Gastrocnemius medialis (tissue), 4 donors: ENCODE results near the gene KRTAP4-7.
"Not testable (repeated sequence)": the region's sequence is repeated elsewhere in the genome, so short reads cannot be mapped to it uniquely, and the experiment has no call there.

ENCODE experiments used
- POLR2A ChIP-seq, 2 donors: fragments of 450-650 bp; IDR thresholded peaks; one replicate each; pipeline ENCODE4 v1.6.1; 2017; ENCODE audit warnings: antibody characterized with exemption in 2 of 2, mild to moderate bottlenecking in 2 of 2, moderate library complexity in 2 of 2
- TF ChIP-seq, protein P1 (sequence below), 5 experiments: fragments of 450-650 bp in 3 of 5; fragments of 200-600 bp in 2 of 5; sonication (generic) in 2 of 5; IDR thresholded peaks in 4 of 5; conservative IDR thresholded peaks in 1 of 5; 1 replicate in 4 of 5; 2 replicates in 1 of 5; pipeline ENCODE4 v1.5.1; 2016 to 2019; ENCODE audit warnings: antibody characterized with exemption in 5 of 5, mild to moderate bottlenecking in 3 of 5, moderate library complexity in 3 of 5

DNA sequence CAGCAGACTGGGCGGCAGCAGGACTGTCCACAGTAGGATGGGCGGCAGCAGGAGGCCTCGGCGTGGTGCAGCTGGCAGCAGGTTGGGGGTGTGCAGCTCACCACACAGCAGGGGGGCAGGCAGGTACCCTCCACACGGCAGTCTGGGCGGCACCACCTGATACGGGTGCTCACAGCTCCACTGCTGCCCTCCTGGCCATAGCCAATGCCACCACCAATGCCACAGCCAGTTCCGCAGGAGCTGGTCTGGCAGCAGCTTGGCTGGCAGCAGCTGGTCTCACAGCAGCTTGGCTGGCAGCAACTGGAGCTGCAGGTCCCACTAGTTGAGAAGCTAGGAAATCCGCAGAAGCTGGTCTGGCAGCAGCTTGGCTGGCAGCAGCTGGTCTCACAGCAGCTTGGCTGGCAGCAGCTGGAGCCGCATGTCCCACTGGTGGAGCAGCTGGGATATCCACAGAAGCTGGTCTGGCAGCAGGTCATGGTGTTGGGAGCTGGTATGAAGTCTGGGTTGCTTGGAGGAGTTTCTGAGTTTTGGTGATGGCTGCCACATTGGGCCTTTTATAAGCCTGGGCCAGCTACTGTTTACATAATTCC is 49.5 kb upstream of the KRTAP4-7 start, which contains the start of gene KRTAP1-3:
- TF ChIP-seq, protein P1, sequence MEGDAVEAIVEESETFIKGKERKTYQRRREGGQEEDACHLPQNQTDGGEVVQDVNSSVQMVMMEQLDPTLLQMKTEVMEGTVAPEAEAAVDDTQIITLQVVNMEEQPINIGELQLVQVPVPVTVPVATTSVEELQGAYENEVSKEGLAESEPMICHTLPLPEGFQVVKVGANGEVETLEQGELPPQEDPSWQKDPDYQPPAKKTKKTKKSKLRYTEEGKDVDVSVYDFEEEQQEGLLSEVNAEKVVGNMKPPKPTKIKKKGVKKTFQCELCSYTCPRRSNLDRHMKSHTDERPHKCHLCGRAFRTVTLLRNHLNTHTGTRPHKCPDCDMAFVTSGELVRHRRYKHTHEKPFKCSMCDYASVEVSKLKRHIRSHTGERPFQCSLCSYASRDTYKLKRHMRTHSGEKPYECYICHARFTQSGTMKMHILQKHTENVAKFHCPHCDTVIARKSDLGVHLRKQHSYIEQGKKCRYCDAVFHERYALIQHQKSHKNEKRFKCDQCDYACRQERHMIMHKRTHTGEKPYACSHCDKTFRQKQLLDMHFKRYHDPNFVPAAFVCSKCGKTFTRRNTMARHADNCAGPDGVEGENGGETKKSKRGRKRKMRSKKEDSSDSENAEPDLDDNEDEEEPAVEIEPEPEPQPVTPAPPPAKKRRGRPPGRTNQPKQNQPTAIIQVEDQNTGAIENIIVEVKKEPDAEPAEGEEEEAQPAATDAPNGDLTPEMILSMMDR (IDR thresholded peaks at IDR 0.05 in 4 of 5, conservative IDR thresholded peaks at IDR 0.05 in 1 of 5), result not testable (repeated sequence)
- TF ChIP-seq POLR2A (IDR thresholded peaks at IDR 0.05), result not testable (repeated sequence)
